ENCODE measurements around the gene ADIPOR2.

GRCh38 chr12:1651946-1652345 is 38.9 kb upstream of the ADIPOR2 start:
- TF ChIP-seq CTCF (IDR thresholded peaks at IDR 0.05) = no peak
- no peak for TF ChIP-seq POLR2A (IDR thresholded peaks at IDR 0.05)

All from testis (tissue), 2 donors.